HG03095 (cell line): ENCODE data around the gene TIMD4.
"Not testable (repeated sequence)": the region's sequence is repeated elsewhere in the genome, so short reads cannot be mapped to it uniquely, and the experiment has no call there.

ENCODE experiments used
- ATAC-seq: cut with Tn5 transposase; IDR thresholded peaks from one replicate; pipeline ENCODE4 v1.9.1; 2021; ENCODE audit warnings: moderate library complexity; ENCODE audit not compliant: unreplicated experiment

TIMD4 gene

DNA sequence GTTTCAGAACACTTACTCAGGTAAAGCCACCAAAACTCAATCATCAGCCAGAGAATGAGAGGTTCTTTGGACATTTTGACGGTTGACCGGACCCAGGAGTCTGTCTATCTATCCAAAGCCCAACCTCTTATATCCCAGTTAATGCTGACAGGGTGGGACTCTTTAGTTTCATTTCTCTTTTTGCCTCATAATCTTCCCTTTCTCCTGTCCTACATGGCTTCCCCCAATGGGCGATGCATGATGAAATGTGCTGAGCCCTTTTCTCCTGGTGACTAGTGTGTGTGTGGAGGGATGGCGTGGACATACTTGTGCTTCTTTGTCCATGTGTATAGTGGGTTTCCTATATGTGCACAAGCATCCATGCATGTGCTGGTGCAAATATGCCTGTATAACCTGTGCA, at the start of gene TIMD4:
Gene TIMD4 (minus strand): TSS at position 102 of the 400 bp plus-strand sequence. CDS start 28 bp downstream, at position 74.
- no peak for ATAC-seq

- no peak for ATAC-seq
These were observed 43.2 kb upstream of the TIMD4 start for GRCh38 chr5:157006262-157006661.

GRCh38 chr5:157004893-157005551, 42.0 kb upstream of the TIMD4 start:
- no peak for ATAC-seq

- no peak for ATAC-seq
These were observed 28.7 kb upstream of the TIMD4 start for GRCh38 chr5:156991714-156992113.

DNA sequence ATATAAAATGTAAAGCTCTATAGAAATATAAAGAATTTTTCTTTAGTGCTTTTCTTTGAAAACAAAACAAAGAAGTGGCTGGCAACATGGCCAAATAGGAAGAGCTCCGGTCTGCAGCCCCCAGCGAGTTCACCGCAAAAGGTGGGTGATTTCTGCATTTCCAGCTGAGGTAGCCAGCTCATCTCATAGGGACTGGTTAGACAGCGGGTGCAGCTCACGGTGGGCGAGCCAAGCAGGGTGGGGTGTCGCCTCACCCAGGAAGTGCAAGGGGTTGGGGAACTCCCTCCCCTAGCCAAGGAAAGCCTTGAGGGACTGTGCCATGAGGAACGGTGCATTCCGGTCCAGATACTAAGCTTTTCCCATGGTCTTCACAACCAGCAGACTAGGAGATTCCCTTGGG, 21.0 kb upstream of the TIMD4 start:
- ATAC-seq: no peak

- no peak for ATAC-seq
These were observed 18.5 kb upstream of the TIMD4 start for GRCh38 chr5:156981481-156981880.

GRCh38 chr5:156974328-156974727, 11.3 kb upstream of the TIMD4 start:
- ATAC-seq: no peak

GRCh38 chr5:156971848-156972525, 9.0 kb upstream of the TIMD4 start:
- no peak for ATAC-seq

DNA sequence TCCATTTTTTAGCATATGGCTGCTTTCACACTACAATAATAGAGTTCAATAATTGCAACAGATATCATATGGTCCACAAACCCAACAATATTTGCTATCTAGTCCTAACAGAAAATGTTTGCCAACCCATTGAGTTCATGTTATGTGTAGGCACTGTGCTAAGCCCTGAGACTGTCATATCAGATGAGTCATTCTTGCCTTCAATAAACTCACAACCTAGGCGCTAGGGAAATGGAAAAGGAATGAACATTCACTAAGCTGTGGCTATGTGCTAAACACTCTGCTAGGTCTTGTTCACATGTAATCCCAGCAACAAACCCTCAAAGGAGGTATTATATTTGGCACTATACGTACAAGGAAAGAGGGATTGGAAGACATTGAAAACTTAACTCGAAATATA, 8.4 kb upstream of the TIMD4 start:
- ATAC-seq: no peak

- ATAC-seq: not testable (repeated sequence)
These were observed 4.4 kb upstream of the TIMD4 start for GRCh38 chr5:156967386-156967785.

GRCh38 chr5:156956321-156956720, 6.7 kb downstream of the TIMD4 start:
- ATAC-seq: no peak

GRCh38 chr5:156951359-156951758, 11.7 kb downstream of the TIMD4 start:
- no peak for ATAC-seq

DNA sequence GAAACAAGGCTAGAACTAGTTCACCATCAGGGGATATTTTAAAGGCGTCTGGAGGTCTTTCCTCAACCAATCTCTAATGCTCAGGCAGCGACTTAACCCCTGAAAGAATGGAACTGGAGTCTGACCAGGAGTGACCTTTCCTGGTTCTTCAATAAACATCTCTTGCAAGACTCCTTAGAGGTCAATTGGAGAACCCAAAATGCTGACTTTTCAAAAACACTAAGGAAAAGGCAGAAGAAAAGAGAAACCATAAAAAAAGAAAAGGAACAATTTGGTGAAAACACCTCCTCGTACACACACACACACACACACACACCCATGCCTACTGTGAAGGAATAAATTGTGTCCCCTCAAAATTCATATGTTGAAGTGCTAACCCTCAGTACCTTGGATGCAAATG, 12.3 kb downstream of the TIMD4 start:
- ATAC-seq: no peak

- no peak for ATAC-seq
These were observed 13.6 kb downstream of the TIMD4 start for GRCh38 chr5:156949424-156949823.

DNA sequence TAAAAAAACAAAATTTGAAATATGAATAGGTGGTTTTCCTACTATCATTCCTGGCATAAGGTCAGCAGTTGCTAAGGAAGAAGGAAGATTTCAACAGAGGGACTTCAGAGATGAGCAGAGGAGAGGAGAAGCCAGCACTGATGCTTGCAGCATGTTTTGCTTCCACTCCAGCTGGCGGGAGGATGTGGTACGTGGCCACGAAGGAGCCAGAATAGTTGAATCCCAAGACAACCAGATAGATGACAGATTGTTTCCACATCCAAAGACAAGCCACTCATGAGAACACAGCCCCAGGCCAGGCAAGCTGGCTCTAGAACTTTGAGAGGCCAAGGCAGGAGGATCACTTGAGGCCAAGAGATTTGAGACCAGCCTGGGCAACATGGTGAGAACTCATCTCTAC, 15.1 kb downstream of the TIMD4 start:
- no peak for ATAC-seq

DNA sequence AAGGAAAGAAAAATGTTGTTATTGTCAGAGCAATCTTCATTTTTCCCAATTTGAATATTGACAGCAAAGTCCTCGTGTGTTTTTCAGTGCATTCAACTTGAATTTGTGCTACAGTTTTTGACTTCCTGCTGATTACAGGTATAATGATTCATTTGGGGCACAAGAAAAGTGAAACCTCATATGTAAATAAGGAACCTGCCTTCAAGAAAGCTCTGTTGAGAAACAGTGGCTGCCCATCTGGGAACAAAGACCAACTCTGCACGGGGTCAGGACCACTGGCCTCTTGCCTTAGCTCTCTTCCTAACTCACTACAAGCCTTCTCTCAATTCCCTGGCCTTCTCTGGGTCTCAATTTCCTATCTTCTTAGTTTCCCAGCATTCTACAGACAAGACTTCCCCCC, 21.0 kb downstream of the TIMD4 start:
- ATAC-seq: peak; percentile 95

DNA sequence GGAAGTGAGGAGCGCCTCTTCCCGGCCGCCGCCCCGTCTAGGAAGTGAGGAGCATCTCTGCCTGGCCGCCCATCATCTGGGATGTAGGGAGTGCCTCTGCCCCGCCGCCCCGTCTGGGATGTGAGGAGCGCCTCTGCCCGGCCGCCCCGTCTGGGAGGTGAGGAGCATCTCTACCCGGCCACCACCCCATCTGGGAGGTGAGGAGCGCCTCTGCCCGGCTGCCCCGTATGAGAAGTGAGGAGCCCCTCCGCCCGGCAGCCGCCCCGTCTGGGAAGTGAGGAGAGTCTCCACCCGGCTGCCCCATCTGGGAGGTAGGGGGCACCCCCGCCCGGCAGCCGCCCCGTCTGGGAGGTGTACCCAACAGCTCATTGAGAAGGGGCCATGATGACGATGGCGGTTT, 22.6 kb downstream of the TIMD4 start:
- not testable (repeated sequence) for ATAC-seq

DNA sequence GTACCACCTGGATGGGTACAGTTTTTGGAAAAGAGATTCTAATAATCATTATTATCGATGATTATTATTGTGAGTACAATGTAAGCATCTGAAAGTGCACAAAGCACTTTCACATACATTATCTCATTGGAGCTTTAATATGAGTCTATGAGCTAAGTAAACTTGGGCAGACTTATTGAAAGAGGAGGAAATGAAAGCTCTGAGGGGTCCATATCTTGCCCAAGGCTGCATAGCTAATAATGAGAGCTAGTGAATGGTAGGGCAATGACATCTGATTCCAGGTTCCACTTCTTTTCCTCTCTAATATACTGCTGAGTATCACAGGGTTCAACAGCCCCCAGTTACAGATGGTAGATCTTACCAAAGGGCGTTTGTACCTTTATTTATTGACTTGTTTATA, 26.1 kb downstream of the TIMD4 start:
- no peak for ATAC-seq

DNA sequence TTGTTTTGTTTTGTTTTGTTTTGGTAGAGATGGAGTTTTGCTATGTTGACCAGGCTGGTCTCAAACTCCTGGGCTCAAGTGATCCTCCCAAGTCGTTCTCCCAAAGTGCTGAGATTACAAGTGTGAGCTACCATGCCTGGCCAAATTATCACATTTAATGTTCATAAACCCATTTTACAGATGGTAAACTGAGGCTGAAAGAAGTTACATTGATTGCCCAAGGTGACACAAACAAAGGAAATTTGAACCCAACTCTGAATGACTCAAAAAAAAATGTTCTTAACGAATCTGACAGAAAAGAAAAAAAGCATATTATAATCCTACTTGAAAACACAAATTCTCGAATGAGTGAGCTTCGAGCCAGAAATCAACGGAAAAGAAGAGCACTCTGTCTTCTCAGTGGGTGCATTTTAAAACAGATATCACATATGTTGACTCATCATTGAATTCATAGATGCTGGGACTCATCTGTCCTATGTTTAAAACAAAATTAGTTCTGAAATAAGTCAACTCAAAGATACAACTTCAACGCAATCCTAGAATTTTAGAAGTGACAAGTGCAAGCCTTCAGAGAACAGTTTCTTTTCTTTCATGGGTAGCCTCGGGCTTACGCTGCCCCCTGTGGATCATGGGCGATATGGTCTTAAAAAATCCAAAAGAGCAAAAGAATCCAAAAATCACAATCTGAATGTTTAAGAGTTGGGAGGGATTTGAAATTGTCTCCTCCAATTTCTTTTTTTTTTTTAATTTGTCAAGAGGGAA, 28.4 kb downstream of the TIMD4 start:
- ATAC-seq: peak; percentile 38

DNA sequence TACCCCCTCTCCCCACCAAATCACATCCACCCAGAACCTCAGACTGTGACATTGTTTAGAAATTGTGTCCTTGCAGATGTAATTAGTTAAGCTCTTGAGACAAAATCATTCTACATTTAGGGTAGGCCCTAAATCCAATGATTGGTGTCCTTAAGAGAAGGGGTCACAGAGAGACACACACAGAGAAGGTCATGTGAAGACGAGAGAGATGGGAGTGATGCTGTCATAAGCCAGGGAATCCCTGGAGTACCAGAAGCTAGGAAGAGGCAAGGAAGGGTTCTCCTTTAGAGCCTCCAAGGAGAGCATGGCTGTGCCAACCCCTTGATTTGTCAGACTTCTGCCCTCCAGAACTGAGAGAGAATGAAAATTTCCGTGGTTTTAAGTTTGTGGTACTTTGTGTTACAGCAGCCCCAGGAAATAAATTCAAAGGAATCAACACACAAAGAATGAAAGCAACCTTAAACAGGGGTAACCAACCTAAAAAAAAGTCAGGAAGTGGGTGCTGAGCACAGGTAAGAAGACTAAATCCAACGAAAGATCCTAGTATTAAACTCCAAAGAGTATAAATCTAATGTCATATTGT, 33.6 kb downstream of the TIMD4 start:
- ATAC-seq: no peak

- ATAC-seq: peak; percentile 34
These were observed 35.5 kb downstream of the TIMD4 start for GRCh38 chr5:156927545-156927944.

DNA sequence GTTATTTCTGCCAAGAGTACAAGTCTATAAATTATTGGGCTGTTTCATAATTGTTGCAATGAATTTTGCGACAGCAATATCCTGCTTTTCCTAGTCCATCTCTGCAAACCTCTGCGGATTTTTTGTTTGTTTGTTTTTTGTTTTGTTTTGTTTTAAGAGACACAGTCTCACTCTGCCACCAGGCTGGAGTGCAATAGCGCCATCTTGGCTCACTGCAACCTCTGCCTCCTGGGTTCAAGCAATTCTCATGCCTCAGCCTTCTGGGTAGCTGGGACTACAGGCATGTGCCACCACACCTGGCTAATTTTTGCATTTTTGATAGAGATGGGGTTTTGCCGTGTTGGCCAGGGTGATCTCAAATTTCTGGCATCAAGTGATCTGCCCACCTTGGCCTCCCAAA, 37.3 kb downstream of the TIMD4 start:
- not testable (repeated sequence) for ATAC-seq
